Lung (tissue), 12 donors: ENCODE measurements around the gene FAM168A. TPM values are rescaled to one million over a fixed set of nuclear protein-coding genes. Genes with fewer than 3 reads are reported as not detected.

Experiments
- ATAC-seq: fragments of 200-7000 bp; cut with Tn5 transposase; one replicate; pipeline ENCODE4 v1.9.1; 2020; ENCODE audit warnings: moderate number of reproducible peaks; ENCODE audit not compliant: insufficient read depth, low FRiP score
- DNase-seq, 3 donors: peaks; one replicate each; pipeline ENCODE4 v3.0.0-alpha.2; 2013 to 2017
- H3K27ac ChIP-seq, 2 donors: one replicate each; pipeline ENCODE4 v1.5.1; 2013; ENCODE audit warnings: mild to moderate bottlenecking in 2 of 2, moderate library complexity in 2 of 2, control low read depth in 1 of 2, inconsistent platforms in 1 of 2, low read depth in 1 of 2, low read length in 1 of 2
- H3K27me3 ChIP-seq, 3 donors: one replicate each; pipeline ENCODE4 v1.5.1; 2013; ENCODE audit warnings: low read length in 2 of 3; ENCODE audit not compliant: control insufficient read depth in 3 of 3, insufficient read depth in 3 of 3
- H3K36me3 ChIP-seq, 4 donors: one replicate each; pipeline ENCODE4 v1.5.1; 2013; ENCODE audit warnings: low read length in 4 of 4, mild to moderate bottlenecking in 1 of 4, moderate library complexity in 1 of 4; ENCODE audit not compliant: control insufficient read depth in 4 of 4, insufficient read depth in 4 of 4
- H3K4me1 ChIP-seq, 5 donors: one replicate each; pipeline ENCODE4 v1.5.1; 2013; ENCODE audit warnings: low read length in 5 of 5, mild to moderate bottlenecking in 2 of 5, moderate library complexity in 1 of 5; ENCODE audit not compliant: control insufficient read depth in 5 of 5, insufficient read depth in 5 of 5
- H3K4me3 ChIP-seq: one replicate; pipeline ENCODE4 v1.5.1; 2013; ENCODE audit warnings: mild to moderate bottlenecking, control low read depth, moderate library complexity
- H3K9ac ChIP-seq, 2 donors: one replicate each; pipeline ENCODE4 v1.5.1; 2013; ENCODE audit warnings: low read length in 2 of 2, control low read depth in 1 of 2; ENCODE audit not compliant: insufficient read depth in 1 of 2
- H3K9me3 ChIP-seq, 4 donors: one replicate each; pipeline ENCODE4 v1.5.1; 2013; ENCODE audit warnings: low read length in 3 of 4, mild to moderate bottlenecking in 1 of 4, moderate library complexity in 1 of 4; ENCODE audit not compliant: control insufficient read depth in 4 of 4, insufficient read depth in 3 of 4
- CTCF ChIP-seq: IDR thresholded peaks from 2 replicates; pipeline ENCODE4 v1.5.1; 2012; ENCODE audit warnings: mild to moderate bottlenecking; ENCODE audit errors: control extremely low read depth, extremely low read depth
- WGBS, 2 donors: extraction: QIAGEN DNeasy Blood & Tissue Kit; methylation state at CpG; one replicate each; pipeline ENCODE4 v1.1.7; 2013; 5-methylcytosine and 5-hydroxymethylcytosine counted together
- polyA plus RNA-seq, 2 donors: library from polyadenylated mRNA; stranded (reverse); fragments of 200-250 nt; gene quantifications; one replicate each; pipeline ENCODE4 v1.2.1, GENCODE V29; 2013
- total RNA-seq, 2 donors: library from RNA; depleted of rRNA in 1 of 2; stranded (reverse); fragments of >200 nt in 1 of 2; gene quantifications; one replicate each; pipeline ENCODE4 v1.2.1, GENCODE V29; 2014 to 2021
- donor health status: control.
- donor health status: control.
- donor health status: Bipolar disorder and iron deficiency.
- donor health status: healthy.
- donor health status: DM: yes; HTN: yes; CAD: no.

The FAM168A gene
- total and polyA plus RNA-seq, 4 donors: 6.7 to 25.5 (median 17.1) TPM

GRCh38 chr11:73579641-73580434 is 18.1 kb downstream of the FAM168A start:
- Histone ChIP-seq H3K27me3 (no peaks in the 10 kb centered on the region), H3K27ac (no peak overlapping the region), H3K4me3 (no peak overlapping the region), H3K36me3 (peaks cover 0 to 2% (median 0%) of the 10 kb centered on the region in 4 donors), H3K4me1 (peaks cover 0 to 8% (median 0%) of the 10 kb centered on the region in 5 donors), H3K9me3 (no peaks in the 10 kb centered on the region), H3K9ac (no peak overlapping the region)
- DNase-seq (peak in 1 of 3 donors; percentile 47), ATAC-seq (no peak)
- no peak for TF ChIP-seq CTCF
- 98 to 99% methylated on average over 8 of the region's 8 CpGs for WGBS, 2 donors

DNA sequence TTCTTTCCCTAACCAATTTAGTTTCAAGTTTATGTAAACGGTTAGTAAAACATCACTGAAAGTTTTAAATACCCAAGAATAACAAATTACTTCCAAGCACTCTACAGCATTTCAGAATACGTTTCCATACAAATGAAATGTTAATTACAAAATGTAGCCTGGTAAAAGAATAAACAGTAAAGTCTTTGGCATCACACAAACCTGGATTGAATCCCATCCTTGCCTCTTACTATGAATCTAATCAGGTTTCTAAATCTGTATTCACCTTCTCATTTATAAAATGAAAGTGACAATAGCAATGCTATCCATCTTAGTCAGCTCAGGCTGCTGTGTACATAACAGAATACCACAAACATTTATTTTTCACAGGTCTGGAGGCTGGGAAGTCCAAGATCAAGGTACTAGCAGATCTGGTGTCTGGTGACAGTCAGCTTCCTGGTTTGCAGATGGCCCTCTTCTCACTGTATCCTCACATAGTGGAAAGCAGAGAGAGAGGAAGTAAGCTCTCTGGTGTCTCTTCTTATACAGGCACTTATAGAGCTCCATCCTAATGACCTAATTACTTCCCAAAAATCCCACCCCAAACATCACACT is 19.2 kb downstream of the FAM168A start:
- Histone ChIP-seq H3K9ac (no peak overlapping the region), H3K27me3 (no peaks in the 10 kb centered on the region), H3K4me1 (peaks cover 0 to 7% (median 0%) of the 10 kb centered on the region in 5 donors), H3K4me3 (no peak overlapping the region), H3K9me3 (no peaks in the 10 kb centered on the region), H3K36me3 (peaks cover 0 to 2% (median 0%) of the 10 kb centered on the region in 4 donors), H3K27ac (no peak overlapping the region)
- no peak for TF ChIP-seq CTCF
- 74 to 79% methylated on average over 2 of the region's 2 CpGs for WGBS, 2 donors
- no peak for DNase-seq
- ATAC-seq: no peak

- 88 to 89% methylated on average over 1 of the region's 1 CpG for WGBS, 2 donors
- TF ChIP-seq CTCF: no peak
- Histone ChIP-seq H3K36me3 (no peaks in the 10 kb centered on the region), H3K9me3 (no peaks in the 10 kb centered on the region), H3K27ac (no peak overlapping the region), H3K4me3 (no peak overlapping the region), H3K27me3 (no peaks in the 10 kb centered on the region), H3K4me1 (peaks cover 0 to 11% (median 0%) of the 10 kb centered on the region in 5 donors), H3K9ac (no peak overlapping the region)
- DNase-seq (no peak), ATAC-seq (no peak)
Measured at GRCh38 chr11:73577496-73577917, 20.4 kb downstream of the FAM168A start.
